Skeletal muscle tissue (tissue), 4 donors: ENCODE measurements around the gene CCDC12. TPM values are rescaled to one million over a fixed set of nuclear protein-coding genes. Genes with fewer than 3 reads are reported as not detected.
"Not testable (repeated sequence)": the region's sequence is repeated elsewhere in the genome, so short reads cannot be mapped to it uniquely, and the experiment has no call there.

Experiments used
- H3K27ac ChIP-seq: one replicate; pipeline ENCODE4 v1.7.0; 2013; ENCODE audit warnings: mild to moderate bottlenecking, low read depth, low read length, inconsistent platforms
- H3K27me3 ChIP-seq, 3 donors: one replicate each; pipeline ENCODE4 v1.7.0; 2013; ENCODE audit warnings: low read length in 3 of 3; ENCODE audit not compliant: control insufficient read depth in 3 of 3, insufficient read depth in 3 of 3
- H3K36me3 ChIP-seq, 3 donors: one replicate each; pipeline ENCODE4 v1.7.0; 2013; ENCODE audit warnings: low read length in 3 of 3; ENCODE audit not compliant: control insufficient read depth in 3 of 3, insufficient read depth in 3 of 3
- H3K4me1 ChIP-seq, 3 donors: one replicate each; pipeline ENCODE4 v1.7.0; 2013; ENCODE audit warnings: low read length in 3 of 3, mild to moderate bottlenecking in 3 of 3; ENCODE audit not compliant: control insufficient read depth in 3 of 3, insufficient read depth in 3 of 3
- H3K4me3 ChIP-seq, 3 donors: one replicate each; pipeline ENCODE4 v1.7.0; 2013; ENCODE audit warnings: low read length in 3 of 3
- H3K9ac ChIP-seq, 3 donors: one replicate each; pipeline ENCODE4 v1.7.0; 2013; ENCODE audit warnings: low read length in 3 of 3, mild to moderate bottlenecking in 3 of 3, moderate library complexity in 2 of 3, low read depth in 1 of 3
- H3K9me3 ChIP-seq, 3 donors: one replicate each; pipeline ENCODE4 v1.7.0; 2013; ENCODE audit warnings: low read length in 3 of 3; ENCODE audit not compliant: control insufficient read depth in 3 of 3
- total RNA-seq: library from RNA; depleted of rRNA; stranded (reverse); fragments of >200 nt; gene quantifications from one replicate; pipeline ENCODE4 v1.2.3, GENCODE V29; 2014
- donor health status: Osteomylitis.

Gene CCDC12
- total RNA-seq, 1 donor from 2014 or later, result 27.1 TPM

- Histone ChIP-seq H3K27me3 (no peaks in the 10 kb centered on the region), H3K9ac (peak overlapping the region in 2 of 3 donors; percentile 46 to 61), H3K9me3 (no peaks in the 10 kb centered on the region), H3K27ac (peak overlapping the region; percentile 49), H3K4me1 (peaks cover 68 to 77% (median 76%) of the 10 kb centered on the region in 3 donors), H3K36me3 (peaks cover 2 to 7% (median 4%) of the 10 kb centered on the region in 3 donors), H3K4me3 (peak overlapping the region in 2 of 3 donors; percentile 30 to 34)
Observed at GRCh38 chr3:46970391-46971091, 6.0 kb downstream of the CCDC12 start.

GRCh38 chr3:46968783-46969428, 7.6 kb downstream of the CCDC12 start:
- no peaks in the 10 kb centered on the region for H3K9me3 ChIP-seq
- peaks cover 64 to 73% (median 69%) of the 10 kb centered on the region in 3 donors for H3K4me1 ChIP-seq
- no peak overlapping the region for H3K27ac ChIP-seq
- H3K27me3 ChIP-seq, result no peaks in the 10 kb centered on the region
- peak overlapping the region in 1 of 3 donors; percentile 35 for H3K4me3 ChIP-seq
- H3K36me3 ChIP-seq, result peaks cover 2 to 11% (median 6%) of the 10 kb centered on the region in 3 donors
- peak overlapping the region in 1 of 3 donors; percentile 40 for H3K9ac ChIP-seq

GRCh38 chr3:46966811-46967210, 9.7 kb downstream of the CCDC12 start:
- H3K9ac ChIP-seq, result peak overlapping the region in 2 of 3 donors; percentile 10 to 57
- H3K36me3 ChIP-seq, result peaks cover 2 to 11% (median 6%) of the 10 kb centered on the region in 3 donors
- no peaks in the 10 kb centered on the region for H3K9me3 ChIP-seq
- peaks cover 58 to 72% (median 69%) of the 10 kb centered on the region in 3 donors for H3K4me1 ChIP-seq
- H3K27ac ChIP-seq, result no peak overlapping the region
- H3K4me3 ChIP-seq, result no peak overlapping the region
- H3K27me3 ChIP-seq, result no peaks in the 10 kb centered on the region

GRCh38 chr3:46965151-46965550, 11.4 kb downstream of the CCDC12 start:
- no peaks in the 10 kb centered on the region for H3K9me3 ChIP-seq
- no peaks in the 10 kb centered on the region for H3K27me3 ChIP-seq
- no peak overlapping the region for H3K27ac ChIP-seq
- peaks cover 57 to 72% (median 69%) of the 10 kb centered on the region in 3 donors for H3K4me1 ChIP-seq
- H3K4me3 ChIP-seq, result no peak overlapping the region
- H3K36me3 ChIP-seq, result peaks cover 2 to 11% (median 6%) of the 10 kb centered on the region in 3 donors
- peak overlapping the region in 1 of 3 donors; percentile 10 for H3K9ac ChIP-seq

- H3K4me3 ChIP-seq, H3K27ac ChIP-seq, H3K9me3 ChIP-seq, H3K9ac ChIP-seq, H3K27me3 ChIP-seq: not testable (repeated sequence)
- Histone ChIP-seq H3K4me1 (peaks cover 58 to 72% (median 69%) of the 10 kb centered on the region in 3 donors), H3K36me3 (peaks cover 2 to 11% (median 6%) of the 10 kb centered on the region in 3 donors)
Observed at GRCh38 chr3:46964038-46964590, 12.4 kb downstream of the CCDC12 start.

GRCh38 chr3:46962990-46963389, 13.6 kb downstream of the CCDC12 start:
- H3K27ac ChIP-seq, result no peak overlapping the region
- no peaks in the 10 kb centered on the region for H3K9me3 ChIP-seq
- H3K9ac ChIP-seq, result no peak overlapping the region
- no peak overlapping the region for H3K4me3 ChIP-seq
- no peaks in the 10 kb centered on the region for H3K27me3 ChIP-seq
- H3K36me3 ChIP-seq, result peaks cover 2 to 11% (median 6%) of the 10 kb centered on the region in 3 donors
- H3K4me1 ChIP-seq, result peaks cover 59 to 70% (median 69%) of the 10 kb centered on the region in 3 donors

- Histone ChIP-seq H3K4me1 (peaks cover 58 to 65% (median 64%) of the 10 kb centered on the region in 3 donors), H3K9me3 (no peaks in the 10 kb centered on the region), H3K36me3 (peaks cover 2 to 11% (median 6%) of the 10 kb centered on the region in 3 donors), H3K9ac (no peak overlapping the region), H3K27me3 (no peaks in the 10 kb centered on the region), H3K27ac (no peak overlapping the region), H3K4me3 (no peak overlapping the region)
Observed at GRCh38 chr3:46962427-46962826, 14.1 kb downstream of the CCDC12 start.

- H3K4me3 ChIP-seq, result no peak overlapping the region
- H3K9ac ChIP-seq, result peak overlapping the region in 1 of 3 donors; percentile 62
- H3K9me3 ChIP-seq, result no peaks in the 10 kb centered on the region
- H3K27me3 ChIP-seq, result no peaks in the 10 kb centered on the region
- peak overlapping the region; percentile 60 for H3K27ac ChIP-seq
- H3K36me3 ChIP-seq, result peaks cover under 1 to 7% (median 4%) of the 10 kb centered on the region in 3 donors
- peaks cover 51 to 65% (median 61%) of the 10 kb centered on the region in 3 donors for H3K4me1 ChIP-seq
Observed at GRCh38 chr3:46960835-46961234, 15.7 kb downstream of the CCDC12 start.

GRCh38 chr3:46960081-46960701, 16.4 kb downstream of the CCDC12 start:
- peak overlapping the region; percentile 60 for H3K27ac ChIP-seq
- peaks cover 0 to under 1% (median 0%) of the 10 kb centered on the region in 3 donors for H3K36me3 ChIP-seq
- no peaks in the 10 kb centered on the region for H3K9me3 ChIP-seq
- H3K27me3 ChIP-seq, result no peaks in the 10 kb centered on the region
- H3K4me3 ChIP-seq, result peak overlapping the region in 2 of 3 donors; percentile 17 to 35
- peak overlapping the region; percentile 22 to 62 (median 45) for H3K9ac ChIP-seq
- H3K4me1 ChIP-seq, result peaks cover 52 to 65% (median 61%) of the 10 kb centered on the region in 3 donors
